ENCODE results near the gene VWF. TPM values are rescaled to one million over a fixed set of nuclear protein-coding genes. Genes with fewer than 3 reads are reported as not detected.

VWF gene
- total and polyA plus RNA-seq, 10 of the 15 experiments (the other 5 are each of a cell fraction or from before 2014, with no cell fraction given) = 0.08 to 0.23 TPM; not detected in 8

- no peak for TF ChIP-seq CHD2 (IDR thresholded peaks at IDR 0.05; ENCODE audit: borderline replicate concordance, low read depth, low read length)
- TF ChIP-seq NBN (IDR thresholded peaks at IDR 0.05) = no peak
- TF ChIP-seq TCF3 (IDR thresholded peaks at IDR 0.05; ENCODE audit: borderline replicate concordance, insufficient read depth, low read depth, low read length) = no peak
- TF ChIP-seq RBBP5 (conservative IDR thresholded peaks at IDR 0.05) = no peak
- TF ChIP-seq USF1 (IDR thresholded peaks at IDR 0.05; ENCODE audit: borderline replicate concordance, extremely low read length, insufficient read depth, low read depth, low read length) = no peak
- no peak for TF ChIP-seq PBX3 (IDR thresholded peaks at IDR 0.05; ENCODE audit: insufficient replicate concordance, low read depth, low read length)
- TF ChIP-seq EGR1 (IDR thresholded peaks at IDR 0.05; ENCODE audit: borderline replicate concordance in 1 of 2, low read depth in 2 of 2, low read length in 2 of 2) = no peak
Measured at GRCh38 chr12:6042446-6042845, 82.0 kb downstream of the VWF start (continued).

- ChIA-PET SMC1A (ENCODE audit: uncharacterized antibody, unreplicated experiment) (no interaction called here), RAD21 (ENCODE audit: unreplicated experiment) (interaction anchor here (0.5 to 1.2 kb wide), 2 partner anchors 53 to 303 kb away, joined by 3 read pairs; no protein-coding TSS in a partner anchor), CTCF (interaction anchor here (0.9 to 13.2 kb wide), 2 partner anchors 49 to 152 kb away, joined by 3 to 256 read pairs; no protein-coding TSS in a partner anchor), POLR2A (no interaction called here)
- Histone ChIP-seq H3K36me3 (ENCODE audit: control insufficient read depth in 2 of 2, insufficient read depth in 2 of 2, low read length in 1 of 2) (no peaks in the 10 kb centered on the region), H3K9me3 (replicated peaks; ENCODE audit: control insufficient read depth, insufficient read depth, low read length) (no peaks in the 10 kb centered on the region), H3K27me3 (replicated peaks in 1 of 2; ENCODE audit: control insufficient read depth in 2 of 2, insufficient read depth in 2 of 2, low read length in 1 of 2) (peaks cover 0 to 4% of the 10 kb centered on the region in 2 experiments; a peak in 2 of 4 replicates), H3K79me2 (ENCODE audit: control insufficient read depth, insufficient read depth, low read length) (no peaks in the 10 kb centered on the region), H3K27ac (ENCODE audit: control insufficient read depth, insufficient read depth) (no peak overlapping the region), H3K9ac (ENCODE audit: control insufficient read depth, insufficient read depth, low read length) (no peak overlapping the region), H4K20me1 (ENCODE audit: control insufficient read depth, insufficient read depth) (no peaks in the 10 kb centered on the region), H2AFZ (ENCODE audit: control insufficient read depth, low read depth, low read length) (no peak overlapping the region), H3K4me3 (no peak overlapping the region), H3K4me1 (ENCODE audit: control insufficient read depth, insufficient read depth, low read length) (no peaks in the 10 kb centered on the region), H3K4me2 (ENCODE audit: control insufficient read depth, insufficient read depth) (no peak overlapping the region)
- intact Hi-C loops (cut with micrococcal nuclease; ENCODE audit: unreplicated experiment) (no loop called here), in situ Hi-C loops (cut with MboI) (loop anchor here (5.0 kb wide), 1 partner anchor 55 kb away; no protein-coding TSS in a partner anchor)
- BruUV-seq (replicated peaks) = no TSS peak
- FAIRE-seq = no peak
- no peak for DNase-seq (ENCODE audit: low read depth, low spot score)
- WGBS (ENCODE audit: insufficient coverage, insufficient replicate concordance, low lambda C conversion rate, missing lambda C conversion rate) = 19% methylated on average over 7 of the region's 7 CpGs
- ATAC-seq = no peak
- no peak for TF ChIP-seq WRNIP1 (IDR thresholded peaks at IDR 0.05; ENCODE audit: borderline replicate concordance, low read depth, low read length)
- no peak for TF ChIP-seq MTA2 (IDR thresholded peaks at IDR 0.05; ENCODE audit: low read depth)
- no peak for TF ChIP-seq CHD2 (IDR thresholded peaks at IDR 0.05; ENCODE audit: borderline replicate concordance, low read depth, low read length)
- TF ChIP-seq ESRRA (IDR thresholded peaks at IDR 0.05; ENCODE audit: low read length) = no peak
- TF ChIP-seq NFYA (IDR thresholded peaks at IDR 0.05; ENCODE audit: borderline replicate concordance, low read depth, low read length) = no peak
- TF ChIP-seq KDM1A (IDR thresholded peaks at IDR 0.05; ENCODE audit: borderline replicate concordance) = no peak
- no peak for TF ChIP-seq PRDM15 (CRISPR knock-in tag; IDR thresholded peaks at IDR 0.05)
- TF ChIP-seq EZH2 (IDR thresholded peaks at IDR 0.05; ENCODE audit: borderline replicate concordance, control insufficient read depth, low read depth, low read length) = no peak
- TF ChIP-seq RELA (IDR thresholded peaks at IDR 0.05; ENCODE audit: borderline replicate concordance, partially characterized antibody) = no peak
- no peak for TF ChIP-seq EP300 (IDR thresholded peaks at IDR 0.05; ENCODE audit: borderline replicate concordance in 1 of 2, control insufficient read depth in 1 of 2, low read depth in 2 of 2, low read length in 2 of 2)
Measured at GRCh38 chr12:6041891-6042290, 82.6 kb downstream of the VWF start.
